NCI-H128 (cell line): ENCODE measurements around the gene PTCD1.
"Not testable (repeated sequence)": the region's sequence is repeated elsewhere in the genome, so short reads cannot be mapped to it uniquely, and the experiment has no call there.

Experiments
- DNase-seq: peaks from one replicate; lab custom pipeline; 2025; ENCODE audit not compliant: unreplicated experiment; lab: John Stamatoyannopoulos, UW

PTCD1 gene

GRCh38 chr7:99387912-99388311, 50.7 kb downstream of the PTCD1 start:
- DNase-seq = no peak

GRCh38 chr7:99387239-99387635, 51.4 kb downstream of the PTCD1 start:
- not testable (repeated sequence) for DNase-seq

DNA sequence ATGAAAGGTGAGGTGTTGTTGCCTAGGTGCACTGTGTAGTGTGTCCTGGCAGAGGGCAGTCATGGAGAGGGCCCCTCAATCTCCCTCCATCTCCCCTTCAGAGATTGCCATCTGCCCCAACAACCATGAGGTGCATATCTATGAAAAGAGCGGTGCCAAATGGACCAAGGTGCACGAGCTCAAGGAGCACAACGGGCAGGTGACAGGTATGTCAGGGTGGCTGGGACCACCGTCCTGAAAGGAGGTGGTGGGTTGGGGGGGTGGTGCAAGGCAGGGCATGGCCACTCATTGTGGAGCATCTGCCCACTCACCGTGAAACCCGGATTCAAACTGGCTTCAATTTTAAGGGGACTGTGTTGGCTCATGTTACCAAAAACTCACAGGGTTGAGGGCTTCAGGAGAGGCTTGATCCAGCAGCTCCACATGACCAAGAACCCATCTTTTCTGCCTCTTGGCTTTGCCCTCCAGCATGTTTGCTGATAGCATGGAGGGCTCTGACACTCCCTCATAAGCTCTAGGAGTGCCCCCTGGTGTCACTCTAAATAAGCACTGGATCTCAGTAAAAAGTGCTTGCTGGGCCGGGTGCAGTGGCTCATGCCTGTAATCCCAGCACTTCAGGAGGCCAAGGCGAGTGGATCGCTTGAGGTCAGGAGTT, 51.9 kb downstream of the PTCD1 start:
- no peak for DNase-seq

DNA sequence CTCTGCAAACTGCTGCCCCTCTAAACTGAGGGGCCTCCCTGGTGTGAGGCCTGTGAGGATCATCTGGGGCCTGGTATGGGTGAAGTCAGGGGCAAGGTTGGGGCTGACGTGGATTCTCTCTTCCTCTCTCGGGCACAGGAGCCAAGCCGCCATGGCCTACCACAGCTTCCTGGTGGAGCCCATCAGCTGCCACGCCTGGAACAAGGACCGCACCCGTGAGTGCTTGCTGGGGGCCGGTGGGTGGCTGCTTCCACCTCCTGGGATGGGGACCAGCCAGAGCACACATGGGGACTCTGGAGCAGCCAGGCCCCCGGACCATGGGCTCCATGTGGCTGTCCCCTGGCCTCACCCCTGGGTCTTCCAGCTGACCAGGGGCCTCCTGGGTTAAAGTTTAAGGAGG, 53.0 kb downstream of the PTCD1 start:
- no peak for DNase-seq

GRCh38 chr7:99384523-99384922, 54.1 kb downstream of the PTCD1 start:
- no peak for DNase-seq

GRCh38 chr7:99383791-99384370, 54.7 kb downstream of the PTCD1 start:
- DNase-seq = no peak

- DNase-seq = no peak
Measured at GRCh38 chr7:99383203-99383602, 55.4 kb downstream of the PTCD1 start.

DNA sequence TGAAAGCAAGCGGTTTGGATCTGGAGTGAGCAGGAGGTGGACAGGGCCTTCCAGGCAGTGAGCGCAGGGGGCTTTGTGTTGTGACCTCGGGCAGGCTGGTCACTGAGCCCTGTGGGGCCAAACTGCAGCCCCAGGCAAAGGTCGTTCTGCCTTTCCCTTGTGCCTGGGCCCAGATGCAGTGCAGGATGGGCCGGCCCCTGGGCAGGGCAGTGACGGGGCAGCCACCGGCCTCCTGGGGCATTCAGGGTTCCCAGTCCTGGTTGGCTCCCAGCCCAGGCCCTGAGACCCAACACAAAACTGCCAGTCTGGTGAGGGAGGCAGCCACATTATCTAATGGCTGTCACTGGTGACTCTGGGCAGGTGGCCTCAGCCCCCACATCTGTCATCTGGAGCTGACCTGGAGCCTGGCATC, 56.9 kb downstream of the PTCD1 start:
- no peak for DNase-seq

GRCh38 chr7:99380823-99381663, 57.6 kb downstream of the PTCD1 start:
- no peak for DNase-seq

DNA sequence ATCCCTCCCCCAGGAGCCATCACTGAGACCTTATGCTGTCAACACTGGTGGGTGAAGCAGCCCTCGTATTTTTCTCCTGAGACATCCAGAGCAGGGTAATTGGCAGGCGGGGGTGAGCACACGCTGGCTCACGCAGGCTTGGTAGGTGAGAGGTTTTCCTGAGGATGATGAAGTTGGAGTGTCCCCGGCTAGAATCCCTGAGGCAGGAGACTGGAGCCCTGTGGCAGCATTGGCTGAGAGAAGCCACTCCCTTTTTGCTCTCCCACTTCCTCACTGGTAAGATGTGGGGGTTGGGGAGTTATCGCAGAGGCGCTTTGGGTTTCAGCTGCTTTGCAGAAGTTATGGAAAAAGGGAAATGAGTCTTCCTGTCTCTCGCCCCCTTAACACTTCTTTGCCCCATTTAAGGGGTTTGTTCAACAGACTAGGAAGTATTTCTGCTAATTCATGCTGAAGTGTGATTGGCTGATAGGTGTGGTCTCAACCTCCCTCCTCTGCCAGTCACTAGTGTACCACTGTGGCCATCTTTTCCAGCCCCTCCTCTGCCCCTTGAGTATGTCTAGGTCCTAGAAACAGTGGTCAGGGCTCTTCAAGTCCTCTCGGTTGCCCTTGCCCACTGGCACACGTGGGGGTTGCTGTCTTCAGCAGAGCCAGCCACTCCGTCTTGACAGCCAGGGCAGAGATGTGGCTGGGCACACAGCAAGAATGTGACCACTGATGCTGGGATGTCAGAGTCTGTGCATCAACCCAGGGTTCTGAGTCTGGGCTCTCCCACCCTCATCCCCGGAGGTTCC, 58.4 kb downstream of the PTCD1 start:
- no peak for DNase-seq

DNA sequence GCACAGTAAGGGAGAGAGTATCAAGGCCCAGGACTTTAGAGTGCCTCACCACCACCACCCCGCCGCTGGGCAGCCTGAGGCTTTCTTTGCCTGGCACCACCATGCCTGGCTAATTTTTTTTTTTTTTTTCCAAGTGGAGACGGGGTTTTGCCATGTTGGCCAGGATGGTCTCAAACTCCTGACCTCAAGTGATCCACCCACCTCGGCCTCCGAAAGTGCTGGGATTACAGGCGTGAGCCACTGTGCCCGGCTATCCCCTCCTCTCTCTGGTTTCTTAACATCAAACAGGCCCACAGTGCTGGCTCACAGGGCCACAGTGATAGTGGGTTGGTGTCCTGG, 58.9 kb downstream of the PTCD1 start:
- DNase-seq = not testable (repeated sequence)

GRCh38 chr7:99379043-99379577, 59.5 kb downstream of the PTCD1 start:
- DNase-seq = no peak

- no peak for DNase-seq
Measured at GRCh38 chr7:99375070-99375807, 63.4 kb downstream of the PTCD1 start.

GRCh38 chr7:99374111-99375064, 64.2 kb downstream of the PTCD1 start, which contains the start of gene ARPC1B:
ARPC1B (plus strand) TSS chr7:99374730; CDS start chr7:99385715, 10,985 bp downstream.
- DNase-seq = no peak

DNA sequence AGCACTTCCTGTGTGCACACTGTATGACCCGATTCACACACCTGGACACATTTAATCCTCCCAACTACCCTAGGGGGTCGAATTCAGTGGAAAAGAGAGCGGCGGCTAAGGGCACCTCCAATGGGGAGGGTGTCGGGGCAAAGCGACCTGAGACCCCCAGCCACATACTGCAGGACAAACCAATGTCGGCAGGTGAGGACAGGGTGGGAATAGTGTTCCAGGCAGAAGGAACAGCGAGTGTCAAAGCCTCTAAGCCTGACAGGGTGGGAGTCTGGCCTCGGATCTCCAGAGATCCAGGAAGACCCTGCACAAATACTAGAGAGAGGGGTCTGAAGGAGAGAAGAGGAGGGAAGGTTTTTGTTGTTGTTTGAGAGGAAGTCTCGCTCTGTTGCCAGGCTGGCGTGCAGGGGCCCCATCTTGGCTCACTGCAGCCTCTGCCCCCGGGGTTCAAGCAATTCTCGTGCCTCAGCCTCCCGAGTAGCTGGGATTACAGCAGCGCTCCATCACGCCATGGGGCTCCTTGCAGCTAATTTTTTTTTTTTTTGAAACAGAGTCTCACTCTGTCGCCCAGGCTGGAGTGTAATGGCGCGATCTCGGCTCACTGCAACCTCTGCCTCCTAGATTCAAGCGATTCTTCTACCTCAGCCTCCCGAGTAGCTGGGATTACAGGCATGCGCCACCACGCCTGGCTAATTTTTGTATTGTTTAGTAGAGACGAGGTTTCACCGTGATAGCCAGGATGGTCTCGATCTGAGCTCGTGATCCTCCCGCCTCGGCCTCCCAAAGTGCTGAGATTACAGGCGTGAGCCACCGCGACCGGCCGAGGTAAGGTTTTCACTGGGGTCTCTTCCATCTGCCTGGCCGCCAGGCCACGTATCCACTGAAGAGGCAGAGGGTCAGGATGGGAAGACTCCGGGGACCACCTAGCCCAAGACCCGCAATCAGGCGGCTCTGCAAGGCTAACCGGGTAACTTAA, 65.2 kb downstream of the PTCD1 start:
- DNase-seq = no peak

DNA sequence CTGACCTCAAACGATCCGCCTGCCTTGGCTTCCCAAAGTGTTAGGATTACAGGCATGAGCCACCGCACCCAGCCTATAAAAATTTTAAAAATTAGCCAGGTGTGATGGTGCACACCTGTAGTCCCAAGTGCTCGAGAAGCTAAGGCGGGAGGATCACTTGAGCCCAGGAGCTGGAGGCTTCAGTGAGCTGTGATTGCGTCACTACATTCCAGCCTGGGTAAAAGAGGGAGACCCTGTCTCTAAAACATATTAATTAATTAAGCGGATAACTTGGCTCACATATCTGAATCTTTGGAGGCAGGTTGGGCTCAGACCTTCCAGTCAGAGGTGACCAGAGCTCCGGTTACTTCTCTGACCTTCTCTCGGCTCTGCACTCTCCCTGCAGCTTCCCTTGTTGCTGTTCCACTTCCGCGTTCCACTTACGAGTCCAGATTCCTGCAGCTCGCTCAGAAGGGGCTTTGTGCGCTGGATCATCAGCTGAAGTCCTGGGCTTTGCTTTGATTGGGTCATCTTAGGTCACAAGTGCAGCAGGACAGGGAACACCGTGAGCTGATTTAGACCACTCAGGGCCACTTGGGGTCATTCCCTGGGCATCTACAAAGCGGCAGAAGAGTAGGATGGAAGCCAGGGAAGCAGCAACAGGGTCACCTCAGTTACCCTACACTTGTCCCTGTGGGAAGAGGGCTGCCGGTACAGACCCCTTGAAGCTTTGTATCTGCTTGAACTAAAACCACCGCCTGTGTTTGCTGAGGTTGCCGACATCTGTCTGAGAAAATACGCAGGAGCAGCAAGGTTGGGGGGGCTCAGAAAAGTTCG, 66.1 kb downstream of the PTCD1 start:
- DNase-seq = no peak

DNA sequence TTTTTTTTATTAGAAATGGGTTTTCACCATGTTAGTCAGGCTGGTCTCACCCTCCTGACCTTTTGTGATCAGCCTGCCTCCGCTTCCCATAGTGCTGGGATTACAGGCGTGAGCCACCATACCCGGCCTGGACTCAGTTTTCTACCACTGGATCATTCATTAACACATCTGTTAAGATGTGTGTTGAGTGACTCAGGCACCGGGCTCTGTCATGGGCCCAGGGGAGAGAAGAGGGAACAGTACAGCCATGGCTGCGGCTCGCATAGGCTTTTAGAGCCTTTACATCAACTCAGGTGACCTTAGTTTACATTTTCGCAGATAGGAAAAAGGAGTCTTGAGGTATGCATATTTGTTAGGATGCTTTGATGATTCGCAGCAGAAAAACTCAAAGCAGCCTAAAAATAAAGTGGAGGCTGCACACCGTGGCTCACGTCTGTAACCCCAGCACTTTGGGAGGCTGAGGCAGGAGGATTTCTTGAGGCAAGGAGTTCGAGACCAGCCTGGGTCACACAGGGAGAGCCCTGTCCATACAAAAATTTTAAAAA, 67.2 kb downstream of the PTCD1 start:
- no peak for DNase-seq
